Activated T-cell treated with anti-CD3 and anti-CD28 coated beads for 4 hours (primary cell): ENCODE results near the gene BAK1.
"Not testable (repeated sequence)": the region's sequence is repeated elsewhere in the genome, so short reads cannot be mapped to it uniquely, and the experiment has no call there.

ENCODE experiments used
- DNase-seq: peaks from one replicate; pipeline ENCODE4 v3.0.0-alpha.2; 2020

Gene BAK1

DNA sequence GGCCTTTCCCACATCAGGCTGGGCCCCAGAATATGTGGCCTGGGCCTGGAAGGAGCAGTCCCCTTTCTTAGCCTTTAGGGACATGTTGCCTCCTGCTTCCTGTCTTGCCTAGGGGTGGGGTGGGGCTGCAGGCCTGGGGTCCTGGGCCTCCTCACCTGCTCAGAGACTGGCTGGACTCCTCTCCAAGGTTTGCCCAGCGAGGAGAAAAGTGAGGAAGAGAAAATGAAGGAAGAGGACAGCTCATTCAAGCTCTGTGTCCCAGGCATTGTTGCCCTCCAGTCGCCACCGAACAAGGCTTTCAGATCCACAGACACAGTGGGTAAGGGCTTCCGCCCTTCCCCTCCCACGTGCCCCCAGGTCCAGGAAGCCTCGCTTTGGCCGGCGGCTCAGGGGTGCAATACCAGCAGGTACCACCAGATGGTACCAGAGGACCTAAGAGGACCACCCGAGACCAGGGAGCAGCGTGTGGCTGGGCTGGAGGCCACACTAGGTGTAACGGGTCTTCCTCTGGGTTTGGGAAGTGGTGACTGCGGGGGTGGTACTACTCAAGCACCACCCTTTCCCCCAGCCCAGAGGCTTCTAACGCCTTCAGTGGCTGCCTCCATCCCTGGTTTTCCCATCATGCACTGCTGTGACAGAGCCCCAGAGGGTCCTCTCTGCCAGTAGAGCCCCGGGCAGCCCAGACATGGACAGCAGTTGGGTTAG lies 5.5 kb upstream of the BAK1 start:
- peak; percentile 85 for DNase-seq

GRCh38 chr6:33584700-33585402 lies 4.8 kb upstream of the BAK1 start:
- DNase-seq = no peak

GRCh38 chr6:33583591-33584155 lies 3.6 kb upstream of the BAK1 start:
- DNase-seq = no peak

DNA sequence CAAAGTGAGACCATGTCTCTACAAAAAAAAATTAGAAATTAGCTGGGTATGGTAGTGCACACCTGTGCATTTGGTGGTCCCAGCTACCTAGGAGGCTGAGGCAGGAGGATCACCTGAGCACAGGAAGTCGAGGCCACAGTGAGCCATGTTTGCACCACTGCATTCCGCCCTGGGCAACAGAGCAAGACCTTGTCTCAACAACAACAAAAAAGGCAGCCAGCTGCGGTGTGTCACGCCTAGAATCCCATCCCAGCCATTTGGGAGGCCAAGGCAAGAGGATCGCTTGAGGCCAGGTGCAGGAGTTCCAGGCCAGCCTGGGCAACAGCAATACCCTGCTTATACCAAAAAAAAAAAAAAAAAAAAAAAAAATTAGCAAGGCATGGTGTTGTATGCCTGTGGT lies 1.1 kb upstream of the BAK1 start:
- no peak for DNase-seq

GRCh38 chr6:33578588-33579011 lies 1.5 kb downstream of the BAK1 start:
- no peak for DNase-seq

GRCh38 chr6:33578164-33578563 lies 1.9 kb downstream of the BAK1 start:
- no peak for DNase-seq

GRCh38 chr6:33577718-33578117 lies 2.4 kb downstream of the BAK1 start:
- DNase-seq = no peak

DNA sequence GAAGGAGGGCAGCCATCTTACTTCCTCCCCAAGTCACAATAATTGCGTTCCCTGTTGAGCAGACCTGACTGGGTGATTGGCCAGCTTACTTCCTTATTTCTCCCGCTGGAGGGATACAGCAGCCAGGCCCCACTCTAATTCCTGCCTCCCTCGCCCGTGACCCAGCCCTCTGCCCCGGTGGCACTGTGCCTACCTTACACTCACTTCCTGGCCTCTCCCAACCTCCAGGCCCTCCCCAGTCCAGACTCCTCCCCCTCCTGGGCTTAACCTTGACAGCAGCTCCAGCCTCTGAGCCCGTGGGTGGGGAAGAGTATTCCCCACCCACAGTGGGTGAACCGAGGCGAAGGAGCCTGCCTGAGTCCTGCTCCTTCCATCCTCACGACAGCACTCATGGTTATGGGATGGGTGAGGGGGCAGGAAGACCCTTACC lies 3.0 kb downstream of the BAK1 start:
- no peak for DNase-seq

- DNase-seq = no peak
Measured at GRCh38 chr6:33576668-33577067, 3.4 kb downstream of the BAK1 start.

DNA sequence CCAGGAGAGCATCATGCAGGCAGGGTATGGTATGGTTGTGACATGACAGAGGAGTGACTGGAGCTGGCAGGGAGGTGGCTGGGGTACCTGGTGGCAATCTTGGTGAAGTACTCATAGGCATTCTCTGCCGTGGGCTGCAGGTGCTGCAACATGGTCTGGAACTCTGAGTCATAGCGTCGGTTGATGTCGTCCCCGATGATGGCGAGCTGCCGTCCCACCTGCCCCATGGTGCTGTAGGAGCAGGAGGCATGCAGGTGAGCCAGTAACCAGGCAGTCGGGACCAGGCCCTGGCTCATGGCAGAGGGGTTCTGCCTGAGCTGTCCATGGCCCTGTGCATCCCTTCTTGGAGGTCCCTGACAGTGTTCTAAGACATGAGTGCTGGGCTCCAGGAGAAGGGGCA lies 4.9 kb downstream of the BAK1 start:
- no peak for DNase-seq

GRCh38 chr6:33571637-33572316 lies 8.3 kb downstream of the BAK1 start:
- DNase-seq = no peak

DNA sequence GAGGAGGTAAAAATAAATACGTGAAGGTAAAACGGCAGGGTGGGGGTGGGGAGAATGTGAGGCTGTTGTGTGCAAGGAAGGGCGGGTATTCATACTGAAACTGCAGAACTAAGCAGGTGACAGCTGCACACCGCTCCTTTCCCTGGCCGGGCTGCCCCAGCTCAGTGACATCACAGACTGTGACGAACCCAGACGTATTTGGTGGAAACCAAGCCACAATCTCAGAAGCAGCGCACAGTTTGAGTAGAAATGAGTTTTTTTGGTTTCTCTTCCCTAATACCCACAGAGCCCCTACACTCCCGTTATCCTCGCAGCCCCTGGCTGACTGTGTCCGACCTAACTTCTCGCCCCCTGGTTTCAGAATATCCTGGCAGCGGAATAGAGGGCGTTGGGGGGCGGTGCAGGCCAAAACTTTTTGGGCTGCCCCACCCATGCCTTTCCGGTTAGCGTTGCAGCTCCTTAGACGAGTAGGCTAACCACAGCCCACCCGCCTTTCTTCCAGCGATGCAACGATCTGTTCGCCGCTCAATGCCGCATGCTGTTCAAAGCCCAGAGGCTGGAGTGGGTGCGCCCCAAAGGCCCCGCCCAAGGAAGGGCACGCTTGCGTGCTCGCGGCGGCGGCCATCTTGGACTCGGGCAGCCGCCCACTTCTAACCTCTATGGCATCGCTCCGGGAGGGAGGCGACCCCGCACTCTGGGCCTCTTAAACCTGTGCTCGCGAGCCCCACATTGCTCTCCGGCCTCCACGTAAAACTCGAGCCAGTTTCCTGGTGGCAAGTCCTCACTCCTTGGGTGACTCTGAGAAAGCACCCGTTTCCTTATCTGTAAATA lies 9.1 kb downstream of the BAK1 start:
- peak; percentile 83 for DNase-seq

DNA sequence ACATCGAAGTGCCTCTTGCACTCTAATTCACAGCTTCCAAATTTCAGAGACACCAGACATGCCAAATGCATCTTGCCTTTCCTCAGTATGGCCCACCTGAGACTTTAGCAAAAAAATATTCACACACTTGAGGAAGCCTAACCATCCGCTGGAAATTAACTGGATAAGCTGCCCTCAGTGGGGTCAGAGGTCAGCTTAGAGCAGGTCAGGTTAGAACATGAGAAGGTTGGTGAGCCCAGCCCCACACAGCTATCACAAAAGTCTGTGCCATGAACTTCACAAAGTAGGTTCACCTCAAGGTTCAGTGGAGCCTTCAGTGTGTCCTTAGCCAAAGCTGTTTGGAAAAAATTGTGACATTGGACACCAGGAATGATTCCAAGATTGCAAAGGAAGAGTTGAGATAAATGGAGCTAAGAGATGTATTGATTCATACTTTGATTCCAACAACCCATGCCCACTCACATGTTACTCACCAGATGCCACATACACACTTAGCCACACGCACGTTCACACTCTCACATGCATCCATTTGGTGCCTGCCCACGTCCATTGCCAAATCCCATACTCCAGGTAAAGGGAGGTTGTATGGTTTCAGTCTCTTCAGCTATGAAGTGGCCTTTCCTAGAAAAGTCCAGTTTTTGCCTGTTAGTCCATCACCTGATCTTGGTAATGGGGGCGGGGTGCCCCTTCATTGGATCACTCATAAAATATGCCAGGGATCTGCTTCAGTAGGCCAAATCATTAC lies 11.1 kb downstream of the BAK1 start:
- no peak for DNase-seq

- DNase-seq = no peak
Measured at GRCh38 chr6:33567836-33568235, 12.2 kb downstream of the BAK1 start.

DNA sequence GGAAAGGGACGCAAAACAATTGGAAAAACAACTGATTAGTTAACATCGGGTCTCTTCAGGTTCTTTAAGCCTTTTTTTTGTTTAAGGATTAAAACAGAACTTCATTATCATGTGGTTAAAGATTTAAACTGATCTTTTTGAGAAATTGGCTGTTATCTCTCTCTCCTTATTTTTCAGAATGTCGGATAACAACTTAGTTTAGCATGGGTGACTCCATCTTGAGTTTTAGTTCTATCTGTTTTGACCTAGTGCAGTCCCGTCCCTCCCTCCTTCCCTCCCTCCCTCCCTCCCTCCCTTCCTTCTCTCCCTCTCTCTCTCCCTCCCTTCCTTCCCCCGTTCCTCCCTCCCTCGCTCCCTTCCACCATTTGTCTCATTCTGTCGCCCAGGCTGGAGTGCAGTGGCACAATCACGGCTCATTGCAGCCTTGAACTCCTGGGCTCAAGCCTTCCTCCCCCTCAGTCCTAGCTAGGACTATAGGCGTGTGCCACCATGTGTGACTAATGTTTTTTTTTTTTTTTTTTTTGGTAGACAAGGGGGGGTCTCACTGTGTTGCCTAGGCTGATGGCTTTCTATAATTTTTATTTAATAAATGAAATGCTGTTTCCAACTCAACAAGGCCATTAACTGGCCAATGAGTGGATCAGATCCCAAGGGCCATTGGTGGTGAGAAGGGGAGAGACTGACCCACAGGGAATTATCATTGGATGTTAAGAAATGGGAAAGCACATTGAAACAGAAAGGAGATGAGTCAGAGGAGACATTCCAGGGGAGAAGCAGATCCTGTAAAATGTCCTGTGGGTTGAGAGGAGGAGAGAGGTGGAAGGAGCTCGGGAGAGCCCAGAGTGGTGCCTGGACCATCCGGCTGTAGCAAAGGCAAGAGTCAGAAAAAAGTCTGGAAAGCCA lies 13.6 kb downstream of the BAK1 start:
- DNase-seq = no peak

DNA sequence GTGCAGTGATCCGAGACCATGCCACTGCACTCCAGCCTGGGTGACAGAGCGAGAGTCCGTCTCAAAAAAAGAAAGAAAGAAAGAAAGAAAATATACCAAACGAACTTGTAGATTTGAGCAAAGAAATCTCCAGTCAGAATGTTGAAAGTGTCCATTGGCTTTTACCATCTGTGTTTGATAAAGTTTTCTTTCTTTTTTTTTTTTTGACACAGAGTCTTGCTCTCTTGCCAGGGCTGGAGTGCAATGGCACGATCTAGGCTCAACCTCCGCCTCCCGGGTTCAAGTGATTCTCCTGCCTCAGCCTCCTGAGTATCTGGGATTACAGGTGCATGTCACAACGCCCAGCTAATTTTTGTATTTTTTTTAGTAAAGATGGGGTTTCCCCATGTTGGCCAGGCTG lies 21.3 kb downstream of the BAK1 start:
- DNase-seq = no peak

DNA sequence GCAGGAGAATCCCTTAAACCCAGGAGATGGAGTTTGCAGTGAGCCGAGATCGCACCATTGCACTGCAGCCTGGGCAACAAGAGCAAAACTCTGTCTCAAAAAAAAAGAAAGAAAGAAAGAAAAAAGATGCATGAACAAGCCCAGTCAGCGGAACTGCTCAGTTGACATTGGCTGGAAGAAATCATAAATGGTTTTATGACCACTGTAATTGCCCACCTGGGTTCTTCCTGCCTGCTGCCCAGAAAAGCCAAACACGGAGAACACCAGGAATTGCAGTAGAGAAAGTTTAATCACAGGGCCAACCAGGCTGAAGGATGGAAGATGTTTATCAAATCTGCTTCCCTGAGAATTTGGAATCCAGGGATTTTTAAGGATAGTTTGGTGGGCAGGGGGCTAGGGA lies 22.7 kb downstream of the BAK1 start:
- no peak for DNase-seq

- not testable (repeated sequence) for DNase-seq
Measured at GRCh38 chr6:33552883-33553282, 27.2 kb downstream of the BAK1 start.

GRCh38 chr6:33552252-33552651 lies 27.8 kb downstream of the BAK1 start:
- DNase-seq = no peak

DNA sequence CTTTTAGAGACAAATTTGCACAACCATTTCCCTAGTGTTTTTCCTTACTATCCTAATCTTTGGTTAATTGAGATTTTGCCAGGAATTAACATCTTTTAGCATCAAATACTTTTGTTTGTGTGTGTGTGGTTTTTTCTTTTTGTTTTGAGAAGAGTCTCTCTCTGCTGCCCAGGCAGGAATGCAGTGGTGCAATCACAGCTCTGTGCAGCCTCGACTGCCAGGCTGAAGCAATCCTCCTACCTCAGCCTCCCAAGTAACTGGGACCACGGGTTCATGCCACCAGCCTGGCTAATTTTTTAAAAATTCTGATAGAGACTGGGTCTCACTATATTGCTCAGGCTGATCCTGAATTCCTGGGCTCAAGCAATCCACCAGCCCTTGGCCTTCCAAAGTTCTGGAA lies 28.5 kb downstream of the BAK1 start:
- no peak for DNase-seq

GRCh38 chr6:33549896-33550295 lies 30.2 kb downstream of the BAK1 start:
- no peak for DNase-seq
